ENCODE data around the gene GNGT2.

The GNGT2 gene

DNA sequence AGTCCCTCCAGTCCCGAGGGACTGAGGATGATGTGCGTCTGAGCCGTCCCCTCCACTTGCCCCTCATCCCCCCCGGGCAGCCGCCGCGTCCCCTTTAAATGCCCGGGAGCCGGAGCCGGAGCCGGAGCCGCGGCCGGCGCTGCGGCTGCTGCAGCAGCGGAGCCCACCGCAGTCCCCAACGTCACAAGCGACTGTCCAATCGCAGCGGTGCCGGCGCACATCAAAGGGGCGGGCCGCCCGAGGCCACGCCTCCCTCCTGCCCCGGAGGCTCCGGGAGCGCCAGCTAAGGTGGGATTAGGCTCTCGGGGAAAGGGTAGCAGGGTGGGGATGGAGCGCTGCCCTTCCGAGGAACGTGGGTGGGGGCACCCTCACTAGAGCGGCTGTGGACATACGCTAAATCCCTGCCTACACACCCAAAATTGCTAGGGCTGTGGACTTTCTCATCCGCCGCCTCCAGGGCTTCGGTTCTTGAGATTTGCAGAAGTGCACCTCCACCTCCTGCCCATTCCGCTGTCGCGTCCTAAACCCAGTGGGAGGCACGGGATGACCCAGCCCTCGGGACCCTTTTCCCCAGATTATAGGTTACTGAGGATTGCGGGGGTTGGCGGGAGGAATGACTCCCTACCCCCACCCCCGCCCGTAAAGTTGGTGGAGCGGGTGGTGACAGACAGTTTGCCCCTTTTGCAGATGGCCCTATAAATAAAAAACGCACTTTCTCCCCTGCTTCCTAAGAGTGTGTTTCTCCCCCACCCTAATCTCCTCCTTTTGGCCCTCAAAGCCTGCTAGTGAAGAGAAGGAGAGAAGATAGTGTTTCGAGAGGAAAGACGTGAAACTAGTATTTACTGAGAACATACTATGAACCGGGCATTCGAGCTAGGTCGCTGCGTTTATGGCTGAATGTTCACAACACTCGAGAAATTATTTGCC is 20.5 kb upstream of the GNGT2 start, which contains the start of gene PHOSPHO1:
PHOSPHO1 (minus strand) TSS at position 152 of the 927 bp plus-strand sequence. CDS start 4,096 bp downstream, outside the sequence.
- FAIRE-seq (peak; percentile 94), DNase-seq (ENCODE audit: insufficient read length, low spot score) (peak; percentile 87)
- TF ChIP-seq POLR2A (IDR thresholded peaks at IDR 0.05; ENCODE audit: low read depth, low read length) (peak; percentile 49; the same call in 1 of the 2 replicates), SPI1 (IDR thresholded peaks at IDR 0.05; ENCODE audit: low read depth, low read length) (peak; percentile 71), TAF1 (IDR thresholded peaks at IDR 0.05; ENCODE audit: low read depth, low read length) (no peak), POU2F2 (IDR thresholded peaks at IDR 0.05; ENCODE audit: low read depth, low read length) (peak; percentile 15; the same call in 1 of the 2 replicates), PAX5 (IDR thresholded peaks at IDR 0.05; ENCODE audit: insufficient read depth, low read length, severe bottlenecking) (no peak), POLR2AphosphoS5 (IDR thresholded peaks at IDR 0.05; ENCODE audit: low read depth, low read length) (no peak)

DNA sequence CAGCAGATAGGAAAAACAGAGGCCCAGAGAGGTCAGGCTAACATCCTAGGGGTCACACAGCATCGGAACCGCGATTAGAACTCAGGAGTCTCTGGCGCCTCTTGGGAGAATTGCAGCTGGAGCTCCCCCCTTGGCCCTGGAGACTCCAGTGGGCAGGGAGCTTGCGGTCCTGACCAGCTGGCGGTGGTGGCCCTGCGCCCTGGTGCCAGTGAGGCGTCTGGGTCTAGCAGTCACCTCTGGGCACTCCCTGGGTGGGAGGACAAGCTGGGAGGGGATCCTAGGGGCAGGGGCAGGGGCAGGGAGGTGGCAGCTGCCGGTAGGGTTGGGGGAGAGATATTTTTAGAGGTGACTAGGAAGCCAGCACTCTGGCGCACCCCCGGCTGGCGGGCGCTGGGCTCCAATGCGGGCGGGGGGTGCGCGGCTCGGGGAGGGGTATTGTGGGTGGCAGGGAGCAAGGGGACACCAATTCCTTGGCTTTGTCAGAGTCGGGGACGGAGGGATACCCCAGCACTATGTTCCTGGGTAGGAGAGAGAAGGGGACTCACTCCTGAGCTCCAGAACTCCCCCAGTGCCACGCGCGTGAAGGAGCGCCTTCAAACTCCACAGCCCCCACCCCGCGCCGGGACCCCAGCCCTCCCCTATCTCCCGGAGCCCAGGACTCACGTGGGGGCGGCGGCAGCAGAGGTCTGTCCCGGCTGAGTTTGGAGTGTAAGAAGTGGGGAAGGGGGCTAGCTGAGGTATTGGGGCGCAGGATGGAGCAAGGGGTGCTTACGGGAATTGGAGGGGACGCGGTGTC is 19.6 kb upstream of the GNGT2 start:
- no peak for FAIRE-seq
- DNase-seq (ENCODE audit: insufficient read length, low spot score), result no peak
- TF ChIP-seq POLR2A (IDR thresholded peaks at IDR 0.05; ENCODE audit: low read depth, low read length) (peak; percentile 16; the same call in 1 of the 2 replicates), PAX5 (IDR thresholded peaks at IDR 0.05; ENCODE audit: insufficient read depth, low read length, severe bottlenecking) (no peak), POLR2AphosphoS5 (IDR thresholded peaks at IDR 0.05; ENCODE audit: low read depth, low read length) (no peak)

DNA sequence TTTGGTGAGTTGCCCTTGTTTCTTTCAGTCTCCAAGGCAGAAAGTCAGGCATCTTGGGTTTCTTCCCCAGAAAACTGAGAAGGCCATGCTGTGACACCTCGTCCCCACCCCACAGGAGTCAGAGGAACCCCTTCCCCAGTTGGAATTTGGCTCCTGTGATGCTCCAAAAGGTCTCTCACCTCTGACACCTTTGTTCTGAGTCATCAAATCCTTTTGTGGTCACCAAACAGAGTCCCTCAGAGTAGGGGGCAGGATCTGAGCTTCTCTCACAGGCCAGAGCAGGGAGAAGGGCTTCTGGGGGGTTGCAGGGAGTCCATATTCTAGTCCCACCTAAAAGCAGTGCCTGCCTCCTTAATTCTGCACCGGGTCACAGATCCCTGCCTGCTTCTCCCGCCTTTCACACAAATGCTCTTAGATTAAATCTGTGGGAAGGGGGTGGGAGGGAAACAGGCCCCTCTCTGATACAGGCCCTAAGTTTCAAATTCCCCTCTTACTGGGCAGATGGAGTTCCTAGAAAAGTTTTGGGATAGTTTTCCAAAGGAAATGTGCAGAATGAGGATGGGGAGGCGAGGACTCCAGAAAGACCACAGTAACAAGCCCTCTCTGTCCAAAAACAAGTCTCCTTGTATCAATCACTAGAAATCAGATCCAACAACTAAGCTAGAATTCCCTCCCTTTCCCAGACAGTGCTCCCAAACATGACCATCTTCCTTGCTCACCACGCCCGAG is 18.9 kb upstream of the GNGT2 start:
- TF ChIP-seq SPI1 (IDR thresholded peaks at IDR 0.05; ENCODE audit: low read depth, low read length), result no peak
- TF ChIP-seq POU2F2 (IDR thresholded peaks at IDR 0.05; ENCODE audit: low read depth, low read length), result no peak
- TF ChIP-seq TAF1 (IDR thresholded peaks at IDR 0.05; ENCODE audit: low read depth, low read length), result no peak
- TF ChIP-seq POLR2AphosphoS5 (IDR thresholded peaks at IDR 0.05; ENCODE audit: low read depth, low read length), result no peak
- no peak for TF ChIP-seq POLR2A (IDR thresholded peaks at IDR 0.05; ENCODE audit: low read depth, low read length)
- no peak for TF ChIP-seq PAX5 (IDR thresholded peaks at IDR 0.05; ENCODE audit: insufficient read depth, low read length, severe bottlenecking)
- FAIRE-seq (no peak), DNase-seq (ENCODE audit: insufficient read length, low spot score) (no peak)

DNA sequence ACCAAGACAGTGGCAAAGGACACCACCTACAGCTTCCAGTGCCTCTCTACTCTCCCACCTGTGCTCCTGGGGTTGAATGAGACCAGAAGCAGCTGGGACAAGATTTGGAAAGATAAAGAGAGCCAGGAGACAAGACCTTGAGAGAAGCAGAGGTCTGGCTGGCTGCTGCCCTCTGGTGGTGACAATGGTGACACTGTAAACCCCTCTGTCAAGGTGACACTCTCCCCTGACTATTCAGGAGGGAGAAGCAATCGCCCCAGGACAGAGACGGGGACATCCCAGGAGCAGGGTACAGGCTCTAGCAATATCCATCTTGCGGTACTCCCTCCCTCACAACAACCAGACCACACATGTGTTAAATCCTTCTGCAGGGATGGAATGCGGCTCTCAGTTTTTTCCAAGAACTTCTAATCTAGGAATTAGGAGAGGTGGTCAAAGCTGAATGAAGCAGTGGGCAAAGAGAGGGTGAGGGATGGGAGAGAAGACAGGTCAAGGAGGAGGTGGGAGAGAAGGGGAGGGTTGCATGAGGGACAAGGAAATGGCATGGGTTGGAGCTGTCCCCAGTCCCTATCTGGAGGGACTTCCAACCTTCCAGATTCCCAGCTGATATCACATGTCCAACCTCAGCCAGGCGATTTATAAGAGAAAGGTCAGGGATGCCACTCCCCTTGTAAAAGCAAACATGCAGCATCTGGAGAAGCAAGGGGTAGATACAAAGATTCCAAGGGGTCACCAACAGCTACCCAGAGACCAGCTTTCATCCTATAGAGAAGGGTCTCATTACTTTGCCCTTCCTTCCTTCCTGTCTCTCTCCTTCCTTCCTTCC is 17.3 kb upstream of the GNGT2 start:
- FAIRE-seq (peak; percentile 88), DNase-seq (ENCODE audit: insufficient read length, low spot score) (peak; percentile 54)
- TF ChIP-seq POU2F2 (IDR thresholded peaks at IDR 0.05; ENCODE audit: low read depth, low read length) (no peak; the same call in 1 of the 2 replicates), POLR2AphosphoS5 (IDR thresholded peaks at IDR 0.05; ENCODE audit: low read depth, low read length) (no peak), TAF1 (IDR thresholded peaks at IDR 0.05; ENCODE audit: low read depth, low read length) (no peak), PAX5 (IDR thresholded peaks at IDR 0.05; ENCODE audit: insufficient read depth, low read length, severe bottlenecking) (no peak), POLR2A (IDR thresholded peaks at IDR 0.05; ENCODE audit: low read depth, low read length) (peak; percentile 59; the same call in 1 of the 2 replicates), SPI1 (IDR thresholded peaks at IDR 0.05; ENCODE audit: low read depth, low read length) (no peak)

DNA sequence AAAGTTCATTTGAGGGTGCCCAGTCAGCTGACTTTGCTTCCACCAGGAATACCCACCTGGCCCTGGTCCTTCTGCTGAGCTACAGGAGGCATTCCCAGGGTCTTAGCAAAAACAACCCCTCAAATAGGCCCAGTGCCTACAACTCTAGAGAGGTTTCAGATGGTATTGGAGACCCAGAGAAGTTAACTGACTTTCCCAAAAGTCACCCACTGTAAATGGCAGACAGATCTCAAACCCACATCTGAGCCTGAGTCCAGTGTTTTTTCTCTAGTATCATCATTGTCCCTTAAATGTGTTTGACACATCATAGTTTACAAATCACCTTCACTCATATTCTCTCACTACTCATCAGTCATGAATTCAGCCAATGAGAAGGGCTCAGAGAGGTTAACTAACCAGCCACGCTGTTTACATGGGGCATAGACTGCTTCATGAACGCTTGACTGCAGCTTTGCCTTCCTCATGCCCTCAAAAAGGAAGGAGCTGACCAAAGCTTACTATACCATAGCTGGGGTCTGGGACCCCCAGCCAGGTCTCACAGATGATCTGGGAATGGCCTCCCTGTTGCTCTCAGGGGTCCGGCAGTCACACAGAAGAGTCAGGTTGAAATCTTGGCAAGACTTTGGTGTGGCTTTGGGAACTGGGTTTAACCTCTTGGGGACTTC is 16.5 kb upstream of the GNGT2 start:
- peak; percentile 20 for FAIRE-seq

DNA sequence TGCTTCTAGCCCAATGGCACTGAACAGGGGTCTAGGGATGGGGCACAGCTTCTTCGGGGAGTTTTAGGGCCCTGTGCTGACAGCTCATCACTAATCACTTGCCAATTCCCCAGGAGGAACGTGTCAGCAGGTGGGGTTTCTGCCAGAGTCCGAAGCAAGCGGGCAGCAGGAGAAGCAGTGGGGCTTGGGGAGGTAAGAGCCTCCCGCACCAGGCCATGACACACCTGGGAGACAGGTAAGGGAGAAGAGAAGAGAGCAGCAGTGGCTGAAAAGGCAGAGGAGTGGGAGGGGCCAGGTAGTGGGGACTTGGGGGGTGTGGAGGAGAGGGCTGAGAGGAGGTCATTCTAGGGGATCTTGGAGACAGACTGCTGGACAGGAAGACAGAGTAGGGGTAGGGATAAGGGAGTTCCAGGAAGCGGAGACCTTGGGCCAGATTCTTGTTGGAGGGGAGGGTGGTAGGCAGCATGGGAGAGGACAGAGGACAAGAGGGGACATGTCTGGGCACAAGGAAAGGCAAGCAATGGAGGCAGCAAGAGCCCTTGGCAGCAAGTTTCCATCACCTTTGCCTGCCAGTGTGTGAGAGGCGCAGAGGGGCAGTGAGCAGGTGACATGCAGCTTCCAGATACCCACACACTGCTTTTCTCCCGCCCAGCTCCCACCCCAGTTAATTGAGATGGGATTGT is 15.3 kb upstream of the GNGT2 start:
- TF ChIP-seq POLR2A (IDR thresholded peaks at IDR 0.05; ENCODE audit: low read depth, low read length) (peak; percentile 18; the same call in 1 of the 2 replicates), POLR2AphosphoS5 (IDR thresholded peaks at IDR 0.05; ENCODE audit: low read depth, low read length) (no peak)
- DNase-seq (ENCODE audit: insufficient read length, low spot score) (no peak), FAIRE-seq (no peak)

More for the DNA sequence above, 16.5 kb upstream of the GNGT2 start:
- TF ChIP-seq SPI1 (IDR thresholded peaks at IDR 0.05; ENCODE audit: low read depth, low read length), result no peak
- no peak for TF ChIP-seq POLR2A (IDR thresholded peaks at IDR 0.05; ENCODE audit: low read depth, low read length)
- TF ChIP-seq POU2F2 (IDR thresholded peaks at IDR 0.05; ENCODE audit: low read depth, low read length), result no peak
- TF ChIP-seq TAF1 (IDR thresholded peaks at IDR 0.05; ENCODE audit: low read depth, low read length), result no peak
- no peak for TF ChIP-seq POLR2AphosphoS5 (IDR thresholded peaks at IDR 0.05; ENCODE audit: low read depth, low read length)
- no peak for TF ChIP-seq PAX5 (IDR thresholded peaks at IDR 0.05; ENCODE audit: insufficient read depth, low read length, severe bottlenecking)
- DNase-seq (ENCODE audit: insufficient read length, low spot score), result no peak

DNA sequence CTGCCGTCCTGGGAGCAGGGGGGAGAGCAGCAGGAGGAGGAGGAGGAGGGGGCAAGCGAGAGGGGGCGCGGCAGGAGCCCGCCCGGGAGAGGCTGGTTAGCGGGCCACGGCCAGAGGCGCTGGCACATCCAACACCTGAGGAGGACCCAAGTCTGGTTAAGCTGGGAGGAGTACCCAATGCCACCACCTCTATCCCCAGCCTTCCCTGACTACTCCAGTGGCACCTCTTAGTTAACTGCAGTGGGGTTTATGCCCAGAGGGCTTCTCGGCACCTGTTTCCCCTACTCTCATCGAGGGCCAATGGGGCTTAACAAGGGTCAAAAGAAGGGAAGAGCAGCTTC is 14.6 kb upstream of the GNGT2 start:
- DNase-seq (ENCODE audit: insufficient read length, low spot score) (no peak), FAIRE-seq (no peak)
- no peak for TF ChIP-seq TAF1 (IDR thresholded peaks at IDR 0.05; ENCODE audit: low read depth, low read length)
- TF ChIP-seq POLR2A (IDR thresholded peaks at IDR 0.05; ENCODE audit: low read depth, low read length), result no peak
- no peak for TF ChIP-seq POLR2AphosphoS5 (IDR thresholded peaks at IDR 0.05; ENCODE audit: low read depth, low read length)
- TF ChIP-seq PAX5 (IDR thresholded peaks at IDR 0.05; ENCODE audit: insufficient read depth, low read length, severe bottlenecking), result no peak
- no peak for TF ChIP-seq SPI1 (IDR thresholded peaks at IDR 0.05; ENCODE audit: low read depth, low read length)
- no peak for TF ChIP-seq POU2F2 (IDR thresholded peaks at IDR 0.05; ENCODE audit: low read depth, low read length)
